ENCODE measurements around the gene RNF207. TPM values are rescaled to one million over a fixed set of nuclear protein-coding genes. Genes with fewer than 3 reads are reported as not detected.

Gene RNF207
- total and polyA plus RNA-seq, 2 of the 13 experiments (the other 11 are each of a cell fraction or from before 2014, with no cell fraction given) = 9.8 to 15.9 TPM

GRCh38 chr1:6157528-6158174, 48.3 kb upstream of the RNF207 start (continued):
- peak; percentile 71; the same call in 1 of the 2 replicates for TF ChIP-seq RERE (CRISPR knock-in tag; IDR thresholded peaks at IDR 0.05; ENCODE audit: low read depth)
- no peak for TF ChIP-seq ZNF337 (CRISPR knock-in tag; IDR thresholded peaks at IDR 0.05; ENCODE audit: borderline replicate concordance, low read depth)
- TF ChIP-seq HMG20B (CRISPR knock-in tag; conservative IDR thresholded peaks at IDR 0.05) = peak; percentile 49; the same call in 1 of the 2 replicates
- TF ChIP-seq MIER2 (CRISPR knock-in tag; IDR thresholded peaks at IDR 0.05) = peak; percentile 62
- peak; percentile 49; the same call in 1 of the 2 replicates for TF ChIP-seq SAP130 (CRISPR knock-in tag; IDR thresholded peaks at IDR 0.05; ENCODE audit: low read depth)
- TF ChIP-seq EP300 (IDR thresholded peaks at IDR 0.05; ENCODE audit: low read depth in 2 of 2, low read length in 2 of 2) = peak in 1 of 2 experiments; percentile 31; a peak in 1 of 4 replicates
- TF ChIP-seq EP300 (CRISPR knock-in tag; IDR thresholded peaks at IDR 0.05; ENCODE audit: borderline replicate concordance) = 0 out of 2 replicates have a peak, but pooled peaks have one; percentile 11
- TF ChIP-seq RXRA (CRISPR knock-in tag; IDR thresholded peaks at IDR 0.05) = 0 out of 2 replicates have a peak, but pooled peaks have one; percentile 34
- peak; percentile 82 for TF ChIP-seq ATF3 (CRISPR knock-in tag; IDR thresholded peaks at IDR 0.05)
- 0 out of 2 replicates have a peak, but pooled peaks have one; percentile 35 for TF ChIP-seq ISL2 (CRISPR knock-in tag; IDR thresholded peaks at IDR 0.05)
- no peak for TF ChIP-seq THAP11 (CRISPR knock-in tag; IDR thresholded peaks at IDR 0.05)
- peak; percentile 95 for TF ChIP-seq TBX2 (CRISPR knock-in tag; IDR thresholded peaks at IDR 0.05; ENCODE audit: borderline replicate concordance)
- no peak for TF ChIP-seq MAFF (IDR thresholded peaks at IDR 0.05; ENCODE audit: low read depth, low read length)
- no peak for TF ChIP-seq ZBTB37 (CRISPR knock-in tag; IDR thresholded peaks at IDR 0.05)
- peak; percentile 60; the same call in 1 of the 2 replicates for TF ChIP-seq SOX13 (IDR thresholded peaks at IDR 0.05)
- peak in 1 of 2 experiments; percentile 57; a peak in 2 of 4 replicates for TF ChIP-seq SOX13 (CRISPR knock-in tag; conservative IDR thresholded peaks at IDR 0.05 in 1 of 2, IDR thresholded peaks at IDR 0.05 in 1 of 2)
- TF ChIP-seq FOSL2 (CRISPR knock-in tag; IDR thresholded peaks at IDR 0.05) = peak; percentile 95
- TF ChIP-seq ZNF274 (CRISPR knock-in tag; IDR thresholded peaks at IDR 0.05) = 0 out of 2 replicates have a peak, but pooled peaks have one; percentile 42
- TF ChIP-seq THAP8 (CRISPR knock-in tag; IDR thresholded peaks at IDR 0.05; ENCODE audit: borderline replicate concordance) = no peak
- peak; percentile 42; the same call in 1 of the 2 replicates for TF ChIP-seq RXRB (CRISPR knock-in tag; IDR thresholded peaks at IDR 0.05; ENCODE audit: borderline replicate concordance)
- TF ChIP-seq MAZ (IDR thresholded peaks at IDR 0.05; ENCODE audit: borderline replicate concordance, low read depth, low read length) = 0 out of 2 replicates have a peak, but pooled peaks have one; percentile 39
- TF ChIP-seq MAZ (CRISPR knock-in tag; IDR thresholded peaks at IDR 0.05; ENCODE audit: low read depth) = no peak
